Stimulated activated CD4-positive, alpha-beta T cell treated with anti-CD3 and anti-CD28 coated beads, TNF-alpha, amount 100 ng/mL, for 48 hours (primary cell): ENCODE data around the gene CHAMP1.

Experiments used
- DNase-seq, 3 donors: peaks; one replicate each; pipeline ENCODE4 v3.0.0-alpha.2; 2020; ENCODE audit warnings: low read depth in 3 of 3

The CHAMP1 gene

DNA sequence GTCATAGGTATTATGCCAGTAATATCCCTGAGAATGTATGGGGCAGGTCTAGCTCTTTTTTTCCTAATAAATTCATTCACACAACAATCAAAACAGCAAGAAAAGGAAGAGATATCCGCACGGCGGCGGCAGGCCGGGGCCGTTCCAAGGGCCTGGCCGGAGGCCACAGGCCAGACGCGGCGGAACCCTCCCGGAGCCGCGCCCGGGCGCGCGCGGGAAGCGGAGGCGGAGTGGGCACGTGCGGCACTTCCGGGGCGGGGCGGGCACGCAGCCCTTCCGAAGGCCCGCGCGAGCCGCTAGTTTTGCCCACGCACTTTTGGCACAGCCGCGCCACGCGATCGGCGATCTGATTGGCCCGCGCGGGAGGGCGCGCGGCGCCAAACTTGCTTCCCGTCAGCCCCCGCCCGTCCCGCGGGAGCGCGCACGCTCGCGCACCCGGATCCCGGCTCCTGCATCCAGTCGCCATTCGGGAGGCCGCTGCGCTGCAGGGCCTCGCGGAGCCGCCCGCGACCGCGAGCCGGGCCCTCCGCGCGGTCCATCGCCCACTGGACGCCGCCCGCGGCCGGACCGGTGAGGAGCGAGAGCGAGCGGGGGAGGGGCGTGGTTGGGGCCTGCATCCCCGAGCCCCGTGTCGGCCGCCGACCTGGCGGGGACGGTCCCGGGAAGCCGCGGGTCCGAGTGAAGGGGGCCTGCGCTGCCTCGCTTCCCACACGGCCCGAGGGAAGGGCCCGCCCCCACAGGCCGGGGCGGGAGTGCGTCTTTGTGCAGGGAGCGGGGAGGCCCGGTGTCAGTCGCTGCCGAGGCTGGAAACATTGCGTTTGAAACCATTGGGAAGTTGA lies at the start of gene CHAMP1:
Gene CHAMP1, plus strand, starts transcription at position 430 of the 839 bp plus-strand sequence. CDS start 9,340 bp downstream, outside the sequence.
- peak; percentile 89 to 94 (median 90) for DNase-seq

- DNase-seq, result no peak
Observed at GRCh38 chr13:114264886-114265611, 49.3 kb upstream of the CHAMP1 start.

DNA sequence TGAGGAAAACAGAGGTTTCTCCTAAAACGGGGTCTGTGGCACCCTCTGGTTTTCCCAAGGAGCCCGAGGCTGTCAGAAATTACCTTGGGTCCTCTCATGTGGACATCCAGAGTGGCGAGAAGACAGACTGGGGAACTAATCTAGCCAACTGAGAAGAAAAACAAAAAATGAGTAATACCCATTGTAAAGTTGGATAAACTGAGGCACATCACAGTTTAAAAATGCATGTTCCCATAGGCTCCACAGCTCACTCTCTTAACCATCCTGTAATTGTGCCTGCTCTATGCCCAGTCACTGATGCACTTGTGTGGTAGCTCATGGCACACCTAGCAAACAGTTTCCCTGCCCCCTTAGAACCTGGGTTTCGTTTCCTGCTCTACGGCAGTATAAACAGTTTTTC lies 48.1 kb upstream of the CHAMP1 start:
- DNase-seq, result no peak

- no peak for DNase-seq
Observed at GRCh38 chr13:114268344-114269280, 45.7 kb upstream of the CHAMP1 start.

DNA sequence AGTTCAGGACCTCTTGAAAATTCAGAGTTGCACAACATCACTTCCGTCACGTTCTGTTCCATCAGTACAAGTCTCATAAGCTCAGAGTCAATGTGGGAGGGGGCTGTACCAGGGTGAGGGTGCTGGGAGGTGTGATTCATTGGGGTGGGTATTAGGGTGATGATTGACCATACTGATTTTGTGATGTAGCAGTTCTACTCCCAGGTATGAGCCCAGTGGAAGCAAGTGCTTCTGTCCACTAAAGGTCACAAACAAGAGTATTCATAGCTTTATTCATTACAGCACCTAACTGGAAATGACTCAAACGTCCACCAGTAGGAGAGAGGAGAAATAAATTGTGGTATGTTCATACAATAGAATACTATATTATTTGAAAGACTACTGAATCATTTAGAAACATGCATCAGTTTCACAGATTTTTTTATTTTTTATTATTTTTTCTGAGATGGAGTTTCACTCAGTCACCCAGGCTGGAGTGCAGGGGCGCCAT lies 45.0 kb upstream of the CHAMP1 start:
- DNase-seq, result no peak

- no peak for DNase-seq
Observed at GRCh38 chr13:114272977-114273376, 41.3 kb upstream of the CHAMP1 start.

- no peak for DNase-seq
Observed at GRCh38 chr13:114275304-114275703, 39.0 kb upstream of the CHAMP1 start.

DNA sequence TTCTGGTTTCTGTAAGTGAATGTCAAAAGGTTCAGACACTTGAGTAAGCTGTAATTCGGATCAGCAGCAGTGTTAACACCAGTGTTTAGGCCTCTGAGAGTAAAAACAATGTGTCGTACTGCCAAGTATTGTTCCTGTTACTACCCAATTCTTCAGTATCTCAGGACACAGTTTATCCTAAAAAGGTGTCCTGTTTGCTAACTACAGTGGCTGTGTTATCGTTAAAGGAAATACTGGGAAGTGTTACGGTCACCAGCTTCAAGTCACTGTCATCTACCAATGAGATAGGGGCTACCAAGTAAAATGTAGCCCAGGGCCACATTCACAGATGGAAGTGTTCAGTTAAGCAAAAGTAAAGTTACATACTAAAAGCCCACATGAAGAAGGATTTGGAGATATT lies 35.2 kb upstream of the CHAMP1 start:
- no peak for DNase-seq

GRCh38 chr13:114279758-114280355 lies 34.4 kb upstream of the CHAMP1 start:
- no peak for DNase-seq

GRCh38 chr13:114281351-114282040 lies 32.8 kb upstream of the CHAMP1 start, which contains the start of gene UPF3A:
Gene UPF3A, plus strand, starts transcription at chr13:114281601. Its CDS starts 39 bp downstream, at chr13:114281640.
- DNase-seq, result peak; percentile 76 to 84 (median 83)

GRCh38 chr13:114282041-114282670 lies 32.1 kb upstream of the CHAMP1 start:
- DNase-seq, result peak; percentile 1 to 61 (median 9)

DNA sequence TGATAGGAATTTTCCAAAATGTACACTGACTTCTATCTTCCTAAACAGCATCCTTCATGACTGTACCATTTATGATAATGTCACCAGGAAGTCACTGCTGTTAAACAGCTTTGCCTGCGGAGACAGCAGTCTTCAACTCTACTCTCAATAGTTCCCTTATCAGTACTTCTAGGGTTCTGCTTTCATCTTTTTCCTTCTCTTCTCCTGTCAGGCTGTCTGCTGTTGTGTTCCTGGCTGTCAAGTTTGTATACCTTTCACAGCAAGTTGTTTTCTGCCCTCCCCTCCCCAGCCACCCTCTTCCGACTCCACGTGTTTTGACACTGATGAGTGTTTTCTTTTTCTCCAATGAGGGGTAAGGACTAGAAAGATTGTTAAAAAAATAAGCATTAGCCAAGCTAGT lies 30.7 kb upstream of the CHAMP1 start:
- no peak for DNase-seq

GRCh38 chr13:114284680-114285079 lies 29.6 kb upstream of the CHAMP1 start:
- no peak for DNase-seq

DNA sequence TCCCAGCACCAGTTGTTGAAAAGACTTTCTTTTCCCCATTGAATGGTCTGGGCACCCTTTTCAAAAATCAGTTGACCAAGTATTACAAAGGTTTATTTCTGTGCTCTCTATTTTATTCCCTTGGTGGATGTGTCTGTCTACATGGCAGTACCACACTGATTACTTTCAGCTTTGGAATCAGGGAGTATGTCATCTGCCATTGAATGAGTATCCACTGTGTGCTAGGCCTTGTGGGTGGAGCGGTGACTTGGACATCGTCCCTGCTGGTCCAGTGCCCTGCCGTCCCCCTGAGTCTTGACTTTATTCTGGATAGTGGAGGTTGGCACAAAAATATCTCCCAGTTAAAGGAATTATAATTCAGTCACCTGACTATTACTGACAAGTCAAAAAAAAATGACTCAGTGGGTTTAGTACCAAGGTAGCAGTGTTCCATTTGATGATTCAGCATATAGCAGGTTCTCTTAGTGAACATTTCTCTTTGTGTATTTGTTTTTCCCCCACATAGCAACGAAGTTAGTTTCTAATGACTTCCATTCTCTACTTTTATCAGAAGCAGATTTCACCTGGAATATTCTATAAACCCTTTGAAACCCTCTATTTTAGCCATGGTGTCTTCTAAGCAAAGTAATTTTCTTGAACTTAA lies 29.0 kb upstream of the CHAMP1 start:
- DNase-seq, result no peak

GRCh38 chr13:114286808-114287207 lies 27.5 kb upstream of the CHAMP1 start:
- DNase-seq, result no peak

DNA sequence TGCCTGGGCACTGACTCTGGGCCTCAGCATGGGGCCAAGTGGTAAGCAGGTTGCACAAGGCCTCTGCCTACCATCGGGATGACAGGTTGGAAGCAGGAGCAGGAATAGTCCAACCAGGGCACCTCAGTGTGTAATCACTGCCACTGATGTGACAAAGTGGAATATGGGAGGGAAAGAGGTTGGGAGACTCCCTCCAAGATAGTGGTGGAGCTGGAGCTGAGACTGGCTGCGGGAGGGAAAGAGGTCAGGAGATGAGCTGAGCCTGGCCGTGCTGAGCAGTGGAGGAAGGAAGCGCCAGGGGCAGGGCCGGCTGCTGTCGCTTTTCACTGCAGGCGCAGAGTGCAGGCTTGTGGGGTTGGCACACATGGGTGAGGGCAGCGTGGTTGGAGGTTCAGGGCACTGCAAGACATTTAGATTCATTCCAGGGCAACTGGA lies 26.1 kb upstream of the CHAMP1 start:
- DNase-seq, result no peak

- DNase-seq, result no peak
Observed at GRCh38 chr13:114296448-114296847, 17.9 kb upstream of the CHAMP1 start.

DNA sequence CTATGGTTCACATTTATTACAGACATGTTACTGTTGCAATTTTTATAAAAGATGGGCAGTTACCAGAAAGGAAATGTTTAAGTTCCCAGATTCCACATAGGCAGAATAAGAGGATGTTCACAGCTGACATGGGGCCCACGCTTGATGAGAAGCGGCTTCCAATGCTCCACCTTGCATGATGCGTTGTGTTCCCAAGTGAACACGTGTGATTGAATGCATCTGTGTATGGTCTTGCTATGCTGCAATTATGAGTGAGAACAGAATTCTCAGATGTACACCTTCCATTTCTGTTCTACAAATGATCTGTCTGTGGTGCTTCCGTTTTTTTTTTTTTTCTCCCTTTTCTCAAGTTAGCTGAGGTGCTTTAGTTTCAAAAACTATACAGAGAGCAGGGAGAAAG lies 17.4 kb upstream of the CHAMP1 start:
- DNase-seq, result no peak

DNA sequence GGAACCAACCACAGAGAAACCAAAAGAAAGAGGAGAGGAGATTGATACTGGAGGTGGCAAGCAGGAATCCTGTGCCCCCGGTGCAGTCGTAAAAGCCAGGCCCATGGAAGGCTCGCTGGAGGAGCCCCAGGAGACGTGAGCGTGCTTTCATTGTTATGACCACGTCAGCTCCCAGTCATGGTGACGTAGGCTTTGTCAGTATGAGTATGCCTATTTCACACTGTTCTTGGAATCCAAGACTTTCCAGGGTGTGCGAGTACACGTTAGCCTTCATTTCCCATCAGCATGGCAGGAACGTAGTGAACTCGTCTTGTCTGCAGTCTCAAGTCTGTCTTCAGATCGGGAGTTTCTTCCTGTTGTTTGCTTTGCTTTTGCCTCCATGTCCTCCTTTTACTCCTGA lies 15.4 kb upstream of the CHAMP1 start:
- DNase-seq, result no peak
